Right atrium auricular region (tissue), 2 donors: ENCODE results near the gene TLK2. TPM values are rescaled to one million over a fixed set of nuclear protein-coding genes. Genes with fewer than 3 reads are reported as not detected.
A peak's percentile ranks its signal among the peaks of the same experiment; 100 is the strongest.
"Not testable (repeated sequence)": the region's sequence is repeated elsewhere in the genome, so short reads cannot be mapped to it uniquely, and the experiment has no call there.

ENCODE experiments used
- DNase-seq: peaks from one replicate; pipeline ENCODE4 v3.0.0-alpha.2; 2019; ENCODE audit warnings: low spot score
- H3K27ac ChIP-seq, 2 donors: fragments of 200-600 bp; sonication (generic); 1 replicate in 1 of 2; 2 replicates in 1 of 2; pipeline ENCODE4 v1.5.1; 2016 to 2019
- H3K27me3 ChIP-seq, 2 donors: fragments of 200-600 bp; sonication (generic); one replicate each; pipeline versions ENCODE4 v1.5.1 to v1.6.0; 2017 to 2019
- H3K36me3 ChIP-seq: fragments of 200-600 bp; sonication (generic); one replicate; pipeline ENCODE4 v1.5.1; 2016
- H3K4me1 ChIP-seq, 2 donors: fragments of 200-600 bp; sonication (generic); one replicate each; pipeline versions ENCODE4 v1.5.1 to v1.6.0; 2017 to 2019
- H3K4me3 ChIP-seq, 2 donors: fragments of 200-600 bp; sonication (generic); 1 replicate in 1 of 2; 2 replicates in 1 of 2; pipeline ENCODE4 v1.5.1; 2017 to 2019; ENCODE audit warnings: mild to moderate bottlenecking in 1 of 2, moderate library complexity in 1 of 2
- H3K9me3 ChIP-seq, 2 donors: fragments of 200-600 bp; sonication (generic); one replicate each; pipeline ENCODE4 v1.5.1; 2019
- total RNA-seq, 2 donors: library from RNA; depleted of rRNA; stranded (reverse); fragments of >200 nt; gene quantifications; one replicate each; pipeline ENCODE4 v1.1.0, GENCODE V29; 2016
- TF ChIP-seq, protein P1 (sequence below), 2 donors: fragments of 200-600 bp; sonication (generic); IDR thresholded peaks; one replicate each; pipeline ENCODE4 v1.5.1; 2019; ENCODE audit warnings: antibody characterized with exemption in 2 of 2

The TLK2 gene
- total RNA-seq, 2 donors from 2014 or later, result 22.3 to 28.3 TPM

- TF ChIP-seq, protein P1, sequence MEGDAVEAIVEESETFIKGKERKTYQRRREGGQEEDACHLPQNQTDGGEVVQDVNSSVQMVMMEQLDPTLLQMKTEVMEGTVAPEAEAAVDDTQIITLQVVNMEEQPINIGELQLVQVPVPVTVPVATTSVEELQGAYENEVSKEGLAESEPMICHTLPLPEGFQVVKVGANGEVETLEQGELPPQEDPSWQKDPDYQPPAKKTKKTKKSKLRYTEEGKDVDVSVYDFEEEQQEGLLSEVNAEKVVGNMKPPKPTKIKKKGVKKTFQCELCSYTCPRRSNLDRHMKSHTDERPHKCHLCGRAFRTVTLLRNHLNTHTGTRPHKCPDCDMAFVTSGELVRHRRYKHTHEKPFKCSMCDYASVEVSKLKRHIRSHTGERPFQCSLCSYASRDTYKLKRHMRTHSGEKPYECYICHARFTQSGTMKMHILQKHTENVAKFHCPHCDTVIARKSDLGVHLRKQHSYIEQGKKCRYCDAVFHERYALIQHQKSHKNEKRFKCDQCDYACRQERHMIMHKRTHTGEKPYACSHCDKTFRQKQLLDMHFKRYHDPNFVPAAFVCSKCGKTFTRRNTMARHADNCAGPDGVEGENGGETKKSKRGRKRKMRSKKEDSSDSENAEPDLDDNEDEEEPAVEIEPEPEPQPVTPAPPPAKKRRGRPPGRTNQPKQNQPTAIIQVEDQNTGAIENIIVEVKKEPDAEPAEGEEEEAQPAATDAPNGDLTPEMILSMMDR (IDR thresholded peaks at IDR 0.05), result no peak
- Histone ChIP-seq H3K4me1 (peaks cover 0 to 3% of the 10 kb centered on the region in 2 donors), H3K4me3 (no peak overlapping the region), H3K27ac (no peak overlapping the region), H3K9me3 (no peaks in the 10 kb centered on the region), H3K27me3 (no peaks in the 10 kb centered on the region), H3K36me3 (peaks cover 39% of the 10 kb centered on the region)
- DNase-seq, result no peak
Measured at GRCh38 chr17:62611728-62612127, 133.1 kb downstream of the TLK2 start.

- peak overlapping the region in 1 of 2 donors; percentile 31 for H3K27ac ChIP-seq
- not testable (repeated sequence) for H3K9me3 ChIP-seq, H3K27me3 ChIP-seq, H3K4me3 ChIP-seq, H3K4me1 ChIP-seq, DNase-seq
- peaks cover 39% of the 10 kb centered on the region for H3K36me3 ChIP-seq
Measured at GRCh38 chr17:62612289-62612688, 133.7 kb downstream of the TLK2 start.

GRCh38 chr17:62613095-62613494 lies 134.5 kb downstream of the TLK2 start:
- H3K4me3 ChIP-seq, H3K4me1 ChIP-seq, DNase-seq, H3K9me3 ChIP-seq, H3K27me3 ChIP-seq: not testable (repeated sequence)
- peaks cover 32% of the 10 kb centered on the region for H3K36me3 ChIP-seq
- H3K27ac ChIP-seq, result peak overlapping the region in 1 of 2 donors; percentile 31

GRCh38 chr17:62614142-62614541 lies 135.5 kb downstream of the TLK2 start:
- no peak overlapping the region for H3K4me3 ChIP-seq
- peaks cover 0 to 9% of the 10 kb centered on the region in 2 donors for H3K4me1 ChIP-seq
- H3K27ac ChIP-seq, result no peak overlapping the region
- H3K9me3 ChIP-seq, result no peaks in the 10 kb centered on the region
- no peaks in the 10 kb centered on the region for H3K27me3 ChIP-seq
- DNase-seq, result no peak
- H3K36me3 ChIP-seq, result peaks cover 22% of the 10 kb centered on the region
- TF ChIP-seq, protein P1 (IDR thresholded peaks at IDR 0.05), result no peak

GRCh38 chr17:62615503-62615902 lies 136.9 kb downstream of the TLK2 start:
- H3K4me1 ChIP-seq, result peaks cover 0 to 16% of the 10 kb centered on the region in 2 donors
- peaks cover 8% of the 10 kb centered on the region for H3K36me3 ChIP-seq
- TF ChIP-seq, protein P1 (IDR thresholded peaks at IDR 0.05), result no peak
- H3K27ac ChIP-seq, result no peak overlapping the region
- no peaks in the 10 kb centered on the region for H3K9me3 ChIP-seq
- DNase-seq, result no peak
- no peaks in the 10 kb centered on the region for H3K27me3 ChIP-seq
- H3K4me3 ChIP-seq, result no peak overlapping the region

GRCh38 chr17:62616993-62617893 lies 138.6 kb downstream of the TLK2 start:
- no peak for DNase-seq
- TF ChIP-seq, protein P1 (IDR thresholded peaks at IDR 0.05), result no peak
- Histone ChIP-seq H3K4me1 (peaks cover 0 to 16% of the 10 kb centered on the region in 2 donors), H3K27me3 (no peaks in the 10 kb centered on the region), H3K27ac (no peak overlapping the region), H3K9me3 (no peaks in the 10 kb centered on the region), H3K36me3 (no peaks in the 10 kb centered on the region), H3K4me3 (no peak overlapping the region)
